DMS 273 (cell line): ENCODE results near the gene TIRAP.
A peak's percentile ranks its signal among the peaks of the same experiment; 100 is the strongest.
"Not testable (repeated sequence)": the region's sequence is repeated elsewhere in the genome, so short reads cannot be mapped to it uniquely, and the experiment has no call there.

ENCODE experiments used
- DNase-seq: peaks from one replicate; lab custom pipeline; 2025; ENCODE audit not compliant: unreplicated experiment; lab: John Stamatoyannopoulos, UW

Gene TIRAP

GRCh38 chr11:126282736-126283591, at the start of gene TIRAP:
TSS of gene TIRAP (plus strand) at chr11:126283093. CDS start at chr11:126290895, 7,802 bp downstream.
- DNase-seq, result peak; percentile 60

- no peak for DNase-seq
Measured at GRCh38 chr11:126233391-126233790, 49.5 kb upstream of the TIRAP start.

- no peak for DNase-seq
Measured at GRCh38 chr11:126246636-126247035, 36.3 kb upstream of the TIRAP start.

- DNase-seq, result no peak
Measured at GRCh38 chr11:126253265-126253664, 29.6 kb upstream of the TIRAP start.

GRCh38 chr11:126254819-126255218, 28.1 kb upstream of the TIRAP start:
- no peak for DNase-seq

GRCh38 chr11:126255507-126255906, 27.4 kb upstream of the TIRAP start:
- DNase-seq, result not testable (repeated sequence)

GRCh38 chr11:126256216-126256615, 26.7 kb upstream of the TIRAP start:
- no peak for DNase-seq

GRCh38 chr11:126257144-126257543, 25.7 kb upstream of the TIRAP start:
- no peak for DNase-seq

GRCh38 chr11:126257764-126258163, 25.1 kb upstream of the TIRAP start:
- DNase-seq, result no peak

- no peak for DNase-seq
Measured at GRCh38 chr11:126262216-126262615, 20.7 kb upstream of the TIRAP start.

GRCh38 chr11:126263489-126263888, 19.4 kb upstream of the TIRAP start:
- DNase-seq, result no peak

GRCh38 chr11:126265811-126266210, 17.1 kb upstream of the TIRAP start:
- peak; percentile 7 for DNase-seq

- no peak for DNase-seq
Measured at GRCh38 chr11:126267650-126268049, 15.2 kb upstream of the TIRAP start.

GRCh38 chr11:126268361-126268707, 14.6 kb upstream of the TIRAP start:
- DNase-seq, result peak; percentile 49

GRCh38 chr11:126268708-126269579, 13.9 kb upstream of the TIRAP start, which contains the start of the genes FOXRED1 and SRPRA:
TSS of gene FOXRED1 (plus strand) at chr11:126269154. CDS start at chr11:126269207, 53 bp downstream.
TSS of gene SRPRA (minus strand) at chr11:126268895. CDS start at chr11:126268804, 91 bp downstream.
- peak; percentile 99 for DNase-seq

GRCh38 chr11:126277322-126277721, 5.6 kb upstream of the TIRAP start:
- DNase-seq, result no peak

- DNase-seq, result no peak
Measured at GRCh38 chr11:126277780-126278179, 5.1 kb upstream of the TIRAP start.

- no peak for DNase-seq
Measured at GRCh38 chr11:126279191-126279590, 3.7 kb upstream of the TIRAP start.

- no peak for DNase-seq
Measured at GRCh38 chr11:126280595-126280994, 2.3 kb upstream of the TIRAP start.

GRCh38 chr11:126281245-126281644, 1.6 kb upstream of the TIRAP start:
- no peak for DNase-seq

- peak; percentile 34 for DNase-seq
Measured at GRCh38 chr11:126281666-126282175, 1.2 kb upstream of the TIRAP start.

GRCh38 chr11:126282361-126282735, 545 bp upstream of the TIRAP start:
- DNase-seq, result peak; percentile 70
